HG02884 (cell line): ENCODE data around the gene APOA4.
"Not testable (repeated sequence)": the region's sequence is repeated elsewhere in the genome, so short reads cannot be mapped to it uniquely, and the experiment has no call there.

Experiments used
- ATAC-seq: cut with Tn5 transposase; IDR thresholded peaks from one replicate; pipeline ENCODE4 v1.9.1; 2021; ENCODE audit warnings: mild to moderate bottlenecking, moderate library complexity; ENCODE audit not compliant: unreplicated experiment

The APOA4 gene

DNA sequence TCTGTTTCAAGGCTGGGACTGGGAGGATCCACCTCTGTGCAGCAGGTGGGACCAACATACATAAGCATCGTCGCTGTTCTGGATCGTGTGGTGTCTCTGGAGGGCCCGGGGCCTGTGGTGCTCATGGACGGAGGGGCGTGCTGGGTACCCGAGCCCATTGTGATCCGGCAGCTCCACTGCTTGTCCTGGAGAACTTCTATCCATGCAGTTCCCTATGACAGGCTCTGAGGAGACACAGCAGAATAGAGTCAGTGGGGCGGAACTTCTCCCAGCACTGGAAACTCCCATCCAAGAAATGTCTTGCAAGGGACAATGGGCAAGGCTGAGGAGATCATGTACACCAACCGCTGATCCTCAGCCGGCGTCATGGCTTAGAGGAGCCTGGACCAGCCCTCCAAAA, 26.0 kb upstream of the APOA4 start:
- ATAC-seq: no peak

DNA sequence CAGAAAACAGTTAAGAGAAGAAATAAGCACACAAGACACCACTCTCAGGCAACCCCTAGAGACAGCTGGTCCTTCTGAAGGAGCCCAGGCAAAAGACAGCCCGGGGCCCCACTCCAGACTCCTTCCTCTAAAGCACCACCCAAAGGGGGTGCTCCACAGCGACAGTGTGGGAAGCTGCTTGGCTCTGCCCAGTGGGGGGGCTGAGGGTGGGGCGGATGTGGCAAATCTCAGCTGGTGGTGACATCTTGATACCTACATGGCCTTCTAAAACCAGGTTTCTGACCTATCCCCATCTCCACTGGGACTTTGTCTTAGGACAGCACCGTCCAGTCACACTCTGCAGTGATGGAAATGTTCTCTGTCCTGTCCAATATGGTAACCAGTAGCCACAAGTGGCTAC, 24.5 kb upstream of the APOA4 start:
- no peak for ATAC-seq

DNA sequence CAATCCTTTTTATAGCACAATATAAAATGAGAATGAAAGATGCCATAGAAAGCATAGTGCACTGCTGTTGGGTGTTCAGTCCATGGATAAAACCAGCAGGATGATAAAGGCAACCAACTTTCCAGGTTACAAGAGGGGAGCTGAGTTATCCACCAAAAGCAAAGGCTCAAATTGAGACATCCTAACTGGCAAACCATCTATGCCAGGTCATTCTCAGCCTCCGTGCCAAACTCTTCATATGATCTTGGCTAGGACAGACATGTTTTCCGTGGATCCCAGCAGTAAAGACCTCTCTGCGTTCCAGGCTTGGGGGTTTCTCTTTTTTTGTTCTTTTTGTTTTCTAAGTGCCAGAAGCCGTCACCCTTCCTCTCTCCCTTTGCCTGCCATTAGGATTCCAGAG, 21.6 kb upstream of the APOA4 start:
- no peak for ATAC-seq

DNA sequence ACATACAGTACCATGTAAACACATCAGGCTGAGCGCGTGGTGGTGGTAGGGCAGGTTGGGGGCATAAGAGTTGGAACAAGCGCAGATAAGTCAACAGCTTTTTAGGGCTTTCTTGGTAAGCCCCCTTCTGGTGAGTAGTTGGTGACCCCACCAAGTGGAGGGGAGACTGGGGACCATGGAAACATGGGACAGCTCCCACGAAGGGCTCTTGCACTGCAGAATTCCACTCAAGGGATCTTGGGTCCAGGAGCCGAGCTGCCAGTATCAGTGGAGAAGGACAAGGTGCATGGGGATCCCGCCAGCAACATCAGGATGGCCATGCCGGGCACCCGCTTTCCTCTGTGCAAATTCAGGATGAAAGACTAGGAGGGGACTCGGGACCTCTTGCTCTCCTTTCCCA, 20.6 kb upstream of the APOA4 start:
- no peak for ATAC-seq

DNA sequence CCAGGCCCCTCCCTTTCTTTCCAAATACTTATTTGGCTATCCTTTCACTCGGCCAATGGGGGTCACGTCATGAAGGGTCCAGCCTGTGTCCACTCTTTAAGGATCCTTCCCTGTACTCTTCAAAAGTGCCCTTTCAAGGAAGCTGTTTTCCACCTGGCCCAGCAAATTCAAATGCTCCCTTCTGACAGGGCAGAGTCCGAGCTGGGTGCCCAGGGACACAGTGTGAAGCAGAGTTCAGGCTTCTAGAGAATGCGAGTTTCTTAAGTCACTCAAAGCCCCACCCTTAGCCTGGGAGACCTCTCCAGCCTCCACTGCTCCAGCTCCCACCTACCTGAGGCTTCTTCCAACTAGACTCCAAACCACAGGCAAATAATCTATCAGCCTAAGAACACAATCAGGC, 19.8 kb upstream of the APOA4 start:
- ATAC-seq: no peak

DNA sequence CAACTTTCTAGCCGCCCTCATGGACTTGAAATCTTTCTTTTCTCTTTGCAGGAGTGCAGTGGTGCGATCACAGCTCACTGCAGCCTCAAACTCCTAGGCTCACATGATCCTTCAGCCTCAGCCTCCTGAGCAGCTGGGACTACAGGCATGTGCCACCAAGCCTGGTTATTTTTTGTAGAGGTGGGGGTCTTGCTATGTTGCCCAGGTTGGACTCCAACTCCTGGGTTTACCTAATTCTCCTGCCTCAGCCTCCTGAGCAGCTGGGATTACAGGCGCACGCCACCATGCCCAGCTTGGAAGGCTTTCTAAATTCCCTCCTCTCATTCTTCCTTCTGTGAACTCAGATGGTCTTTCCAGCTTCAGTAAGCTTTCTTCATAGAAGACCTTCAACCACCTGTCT, 19.0 kb upstream of the APOA4 start:
- no peak for ATAC-seq

DNA sequence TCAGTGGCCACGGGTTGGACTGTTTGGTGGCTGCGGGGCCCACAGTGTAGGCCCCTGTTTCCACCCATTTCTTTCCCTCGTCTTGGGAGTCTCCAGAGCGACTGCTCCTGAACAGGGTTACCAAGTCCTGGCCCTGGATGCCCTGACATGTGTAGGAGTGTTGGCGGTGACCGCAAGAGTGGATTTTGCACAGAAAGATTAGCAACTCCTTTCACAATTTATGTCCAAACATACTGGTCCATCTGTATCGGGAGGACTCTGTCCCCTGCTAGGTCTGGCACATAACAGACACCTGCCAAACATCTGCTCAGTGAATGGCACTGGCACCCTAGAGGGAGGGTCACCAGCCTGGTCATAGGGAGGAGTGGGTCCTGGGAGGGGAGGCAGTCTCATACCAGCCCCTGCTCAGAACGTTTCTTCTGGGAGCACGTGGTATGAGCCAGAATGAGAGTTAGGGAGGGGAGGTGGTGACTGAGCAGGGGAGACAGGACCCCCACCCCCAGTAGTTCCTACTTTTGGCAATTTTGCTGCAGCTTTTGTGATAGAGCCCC, 17.7 kb upstream of the APOA4 start:
- no peak for ATAC-seq

DNA sequence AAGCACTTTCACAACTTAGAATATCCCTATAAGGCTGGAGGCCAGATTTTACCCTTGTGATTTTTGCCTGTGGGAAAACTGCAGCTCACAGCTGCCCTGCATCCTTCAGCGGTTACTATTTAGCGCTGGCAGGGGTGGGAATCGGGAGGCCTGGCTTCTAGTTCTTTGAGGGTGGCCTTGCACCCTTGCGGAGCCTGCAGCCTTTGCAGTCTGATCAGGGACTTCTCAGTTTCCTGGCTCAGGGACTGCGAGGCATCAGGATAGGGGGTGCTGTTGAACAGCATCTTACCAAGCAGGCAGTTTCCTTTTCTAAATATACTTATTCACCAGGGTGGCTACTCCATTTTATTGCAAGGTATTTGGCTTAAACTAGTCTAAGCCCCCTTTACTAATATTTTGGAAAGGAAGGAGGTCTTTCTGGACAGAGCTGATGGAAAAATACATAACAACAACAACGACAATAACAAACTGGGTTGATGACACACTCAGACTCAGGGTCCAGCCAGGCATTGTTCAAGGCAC, 17.2 kb upstream of the APOA4 start:
- ATAC-seq: no peak

DNA sequence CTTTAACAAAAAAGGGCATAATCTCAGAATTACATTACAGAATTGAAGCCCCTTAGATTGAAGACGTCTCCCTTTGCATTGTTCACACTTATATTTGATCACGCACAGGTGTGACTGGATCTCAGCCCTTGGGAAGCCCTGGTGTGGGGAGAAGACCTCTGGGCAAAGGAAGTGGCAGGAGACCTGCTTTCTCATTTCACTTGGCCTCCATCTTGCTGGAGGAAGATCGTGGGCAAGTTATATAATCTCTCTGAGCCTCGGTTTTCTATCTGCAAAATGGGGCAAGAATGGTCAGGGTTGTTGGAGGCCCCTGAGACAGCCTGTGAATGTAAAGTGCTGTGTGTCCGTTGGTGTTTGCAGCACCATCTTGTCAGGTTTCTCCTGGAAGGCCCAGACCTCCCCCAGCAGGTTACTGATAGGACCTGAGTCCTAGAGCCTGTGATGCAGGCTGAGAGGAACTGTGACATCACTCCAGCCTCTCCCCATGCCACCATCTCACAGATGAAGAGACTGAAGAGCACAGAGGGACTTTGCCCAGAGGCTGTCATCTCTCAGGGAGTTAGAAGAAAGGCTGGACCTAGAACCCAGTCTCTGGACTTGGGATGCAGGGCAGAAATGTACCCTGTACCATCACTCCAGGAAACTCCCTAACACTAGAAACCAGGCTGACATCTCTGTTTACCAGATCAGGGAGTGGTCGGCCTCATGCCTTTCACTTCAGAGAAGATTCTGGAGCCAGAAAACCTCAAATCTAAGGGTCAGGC, 15.4 kb upstream of the APOA4 start:
- ATAC-seq: no peak

DNA sequence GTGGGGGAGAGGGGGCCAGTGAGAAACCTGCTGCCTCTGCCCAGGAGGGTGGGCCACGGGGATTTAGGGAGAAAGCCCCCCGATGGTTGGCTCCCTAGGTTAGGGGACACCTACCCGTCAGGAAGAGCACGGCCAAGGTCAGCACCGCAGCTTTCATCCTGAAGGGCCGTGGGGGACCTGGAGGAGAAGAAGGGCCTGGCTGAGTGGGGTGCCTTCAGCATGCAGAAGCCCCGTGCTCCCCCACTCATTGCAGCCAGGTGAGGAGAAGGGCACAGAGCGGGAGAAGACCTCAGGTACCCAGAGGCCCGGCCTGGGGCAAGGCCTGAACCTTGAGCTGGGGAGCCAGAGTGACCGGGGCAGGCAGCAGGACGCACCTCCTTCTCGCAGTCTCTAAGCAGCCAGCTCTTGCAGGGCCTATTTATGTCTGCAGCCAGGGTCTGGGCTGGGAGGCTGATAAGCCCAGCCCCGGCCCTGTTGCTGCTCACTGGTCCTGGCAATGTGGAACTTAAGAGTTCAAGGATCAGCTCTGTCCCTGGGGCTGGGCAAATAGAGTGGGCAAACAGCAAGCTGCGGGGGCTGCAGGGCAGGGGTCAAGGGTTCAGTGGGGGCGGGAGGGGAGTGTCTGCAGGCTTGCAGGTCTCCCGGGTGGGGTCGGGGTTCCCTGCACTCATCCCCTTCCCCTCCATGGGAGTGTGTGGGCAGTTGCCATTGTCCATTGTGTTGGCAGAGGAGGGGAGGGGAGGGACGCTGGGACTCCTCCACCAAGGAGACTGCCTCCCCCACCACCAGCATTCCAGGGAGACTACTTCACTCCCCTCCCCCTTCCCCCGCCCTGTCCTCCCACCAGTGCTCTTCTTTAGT, 14.4 kb upstream of the APOA4 start, which contains the start of gene APOA1:
APOA1 (minus strand) TSS at position 392 of the 861 bp plus-strand sequence; CDS start at position 157, 235 bp downstream.
- ATAC-seq: no peak

DNA sequence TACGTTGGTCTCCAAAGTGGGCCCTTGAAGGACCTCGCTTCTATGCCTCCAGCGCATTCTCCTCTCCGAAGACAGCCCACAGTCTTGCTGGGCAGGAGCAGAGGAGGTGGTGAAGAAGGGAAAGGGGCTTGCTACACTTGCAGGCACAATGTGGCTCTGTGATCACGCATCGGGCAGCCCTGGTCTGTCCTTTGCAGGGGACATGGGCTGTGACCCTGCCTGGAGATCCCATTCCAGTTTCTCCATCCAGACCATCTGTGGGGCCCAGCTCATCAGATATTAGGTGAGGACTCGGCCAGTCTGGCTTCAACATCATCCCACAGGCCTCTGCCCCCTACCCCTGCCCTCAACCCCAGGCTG, 13.5 kb upstream of the APOA4 start:
- no peak for ATAC-seq

DNA sequence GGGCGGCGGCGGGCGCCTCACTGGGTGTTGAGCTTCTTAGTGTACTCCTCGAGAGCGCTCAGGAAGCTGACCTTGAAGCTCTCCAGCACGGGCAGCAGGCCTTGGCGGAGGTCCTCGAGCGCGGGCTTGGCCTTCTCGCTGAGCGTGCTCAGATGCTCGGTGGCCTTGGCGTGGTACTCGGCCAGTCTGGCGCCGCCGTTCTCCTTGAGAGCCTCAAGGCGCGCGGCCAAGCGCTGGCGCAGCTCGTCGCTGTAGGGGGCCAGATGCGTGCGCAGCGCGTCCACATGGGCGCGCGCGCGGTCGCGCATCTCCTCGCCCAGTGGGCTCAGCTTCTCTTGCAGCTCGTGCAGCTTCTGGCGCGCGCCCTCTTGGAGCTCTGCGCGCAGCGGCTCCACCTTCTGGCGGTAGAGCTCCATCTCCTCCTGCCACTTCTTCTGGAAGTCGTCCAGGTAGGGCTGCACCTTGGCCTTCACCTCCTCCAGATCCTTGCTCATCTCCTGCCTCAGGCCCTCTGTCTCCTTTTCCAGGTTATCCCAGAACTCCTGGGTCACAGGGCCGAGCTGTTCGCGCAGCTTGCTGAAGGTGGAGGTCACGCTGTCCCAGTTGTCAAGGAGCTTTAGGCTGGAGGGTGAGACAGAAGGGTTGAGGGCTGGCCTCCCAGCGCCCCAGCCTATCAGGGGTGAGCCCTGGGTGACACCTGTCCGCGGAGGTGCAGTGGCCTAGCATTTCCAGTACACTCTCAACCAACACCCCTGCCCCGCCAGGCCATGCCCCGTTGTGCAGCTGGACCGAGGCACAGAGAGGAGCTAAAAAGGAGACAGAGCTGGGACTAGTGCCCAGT, 12.9 kb upstream of the APOA4 start:
- ATAC-seq: peak; percentile 70

DNA sequence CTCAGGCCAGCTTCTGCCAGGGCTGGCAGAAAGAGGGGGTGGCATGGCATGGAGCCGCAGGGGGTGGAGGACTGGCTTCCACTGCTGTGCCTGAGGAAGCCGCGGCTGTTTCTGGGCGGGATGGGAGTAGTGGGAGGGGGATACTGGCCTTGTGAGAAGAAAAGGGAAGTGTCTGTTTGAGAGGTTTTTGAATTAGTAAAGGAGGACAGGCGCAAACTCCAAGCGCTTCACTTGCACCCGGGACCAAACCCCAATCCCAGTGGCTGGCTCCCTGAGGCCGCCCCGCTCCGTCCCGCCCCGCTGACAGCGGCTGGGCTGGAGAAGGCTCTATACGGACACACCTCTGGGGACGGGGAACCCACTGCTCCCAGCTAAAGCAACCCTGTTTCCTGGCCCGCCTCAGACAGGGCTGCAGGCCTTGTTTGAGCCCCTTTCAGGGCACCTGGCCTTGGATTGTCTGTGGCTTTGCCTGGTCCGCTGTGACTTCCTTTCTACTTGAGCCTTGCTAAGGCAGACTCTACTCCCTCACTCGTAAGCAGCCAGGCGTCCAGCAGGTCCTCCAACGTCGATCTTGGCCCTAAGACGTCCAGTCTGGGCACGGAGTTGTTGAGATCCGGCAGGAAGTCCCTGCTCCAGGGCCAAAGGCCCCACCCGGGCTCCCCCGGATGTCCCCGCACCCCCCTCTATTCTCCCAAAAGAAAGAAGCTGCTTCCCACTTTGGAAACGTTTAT, 12.1 kb upstream of the APOA4 start:
- ATAC-seq: no peak

DNA sequence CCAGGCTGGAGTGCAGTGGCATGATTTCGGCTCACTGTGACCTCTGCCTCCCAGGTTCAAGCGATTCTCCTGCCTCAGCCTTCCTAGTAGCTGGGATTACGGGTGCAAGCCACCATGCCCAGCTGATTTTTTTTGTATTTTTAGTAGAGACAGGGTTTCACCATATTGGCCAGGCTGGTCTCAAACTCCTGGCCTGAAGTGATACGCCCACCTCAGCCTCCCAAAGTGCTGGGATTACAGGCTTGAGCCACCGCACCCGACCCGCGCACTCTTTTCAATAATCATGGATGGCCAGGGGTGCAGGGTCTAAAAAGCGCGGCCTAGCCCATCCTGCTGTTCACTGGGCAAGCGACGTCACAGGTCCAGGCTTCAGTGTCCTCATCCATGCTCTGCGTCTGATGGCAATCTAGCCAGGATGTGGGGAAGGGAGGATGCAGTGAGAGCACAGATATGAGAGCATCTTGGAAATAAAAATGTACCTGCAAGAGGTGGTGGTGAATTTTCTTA, 11.5 kb upstream of the APOA4 start:
- ATAC-seq: not testable (repeated sequence)

DNA sequence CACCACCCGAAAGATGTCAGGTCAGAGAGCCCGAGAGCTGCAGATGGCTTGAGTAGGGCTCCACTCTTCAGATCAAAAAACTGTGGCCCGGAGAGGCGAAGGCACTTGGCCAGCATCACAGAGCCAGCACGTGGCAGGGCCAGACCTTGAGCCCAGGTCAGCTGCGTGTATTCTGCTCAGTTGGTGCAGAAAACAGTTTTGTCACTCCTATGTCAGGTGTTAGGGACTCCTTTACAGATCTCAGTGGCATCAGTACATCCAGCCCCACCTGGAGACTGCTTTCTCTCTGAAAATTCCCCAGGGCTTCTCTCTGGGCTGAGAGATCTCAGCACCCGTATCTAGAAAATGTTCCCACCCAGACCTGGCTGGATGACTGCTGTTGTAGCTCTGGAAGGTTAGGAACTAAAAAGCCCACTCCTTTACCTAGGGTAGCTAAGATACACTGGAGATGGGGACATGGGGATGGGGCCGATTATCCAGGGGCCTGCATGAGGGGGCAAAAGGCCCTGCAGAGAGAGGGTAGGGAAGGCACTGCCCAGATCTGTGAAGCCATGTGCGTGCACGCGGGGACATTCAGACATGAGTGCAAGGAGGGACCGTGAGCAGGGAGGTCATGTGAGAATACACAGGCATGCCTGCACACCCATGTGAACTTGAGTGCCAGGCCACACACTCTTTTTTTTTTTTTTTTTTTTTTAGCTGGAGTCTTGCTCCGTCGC, 10.9 kb upstream of the APOA4 start:
- ATAC-seq: no peak

DNA sequence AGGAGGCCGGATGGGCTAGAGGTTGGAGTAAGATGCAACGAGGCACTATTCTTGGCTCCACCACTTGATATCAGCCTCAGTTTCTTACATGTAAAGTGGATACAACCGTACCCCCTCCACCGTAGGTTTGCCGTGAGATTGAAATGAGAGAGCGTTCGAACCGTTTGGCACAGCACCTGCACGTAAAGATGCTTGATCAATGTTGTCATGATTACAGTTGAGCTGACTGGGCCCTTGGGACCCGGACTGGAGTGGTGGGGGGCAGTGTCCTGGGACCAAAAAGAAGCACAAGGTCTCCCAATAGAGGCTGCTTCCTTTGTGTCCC, 10.3 kb upstream of the APOA4 start:
- ATAC-seq: no peak

DNA sequence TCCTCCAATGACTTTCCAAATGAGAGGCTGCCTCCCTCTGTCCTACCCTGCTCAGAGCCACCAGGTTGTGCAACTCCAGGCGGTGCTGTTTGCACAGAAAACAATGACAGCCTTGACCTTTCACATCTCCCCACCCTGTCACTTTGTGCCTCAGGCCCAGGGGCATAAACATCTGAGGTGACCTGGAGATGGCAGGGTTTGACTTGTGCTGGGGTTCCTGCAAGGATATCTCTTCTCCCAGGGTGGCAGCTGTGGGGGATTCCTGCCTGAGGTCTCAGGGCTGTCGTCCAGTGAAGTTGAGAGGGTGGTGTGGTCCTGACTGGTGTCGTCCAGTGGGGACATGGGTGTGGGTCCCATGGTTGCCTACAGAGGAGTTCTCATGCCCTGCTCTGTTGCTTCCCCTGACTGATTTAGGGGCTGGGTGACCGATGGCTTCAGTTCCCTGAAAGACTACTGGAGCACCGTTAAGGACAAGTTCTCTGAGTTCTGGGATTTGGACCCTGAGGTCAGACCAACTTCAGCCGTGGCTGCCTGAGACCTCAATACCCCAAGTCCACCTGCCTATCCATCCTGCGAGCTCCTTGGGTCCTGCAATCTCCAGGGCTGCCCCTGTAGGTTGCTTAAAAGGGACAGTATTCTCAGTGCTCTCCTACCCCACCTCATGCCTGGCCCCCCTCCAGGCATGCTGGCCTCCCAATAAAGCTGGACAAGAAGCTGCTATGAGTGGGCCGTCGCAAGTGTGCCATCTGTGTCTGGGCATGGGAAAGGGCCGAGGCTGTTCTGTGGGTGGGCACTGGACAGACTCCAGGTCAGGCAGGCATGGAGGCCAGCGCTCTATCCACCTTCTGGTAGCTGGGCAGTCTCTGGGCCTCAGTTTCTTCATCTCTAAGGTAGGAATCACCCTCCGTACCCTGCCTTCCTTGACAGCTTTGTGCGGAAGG, 9.5 kb upstream of the APOA4 start:
- no peak for ATAC-seq

DNA sequence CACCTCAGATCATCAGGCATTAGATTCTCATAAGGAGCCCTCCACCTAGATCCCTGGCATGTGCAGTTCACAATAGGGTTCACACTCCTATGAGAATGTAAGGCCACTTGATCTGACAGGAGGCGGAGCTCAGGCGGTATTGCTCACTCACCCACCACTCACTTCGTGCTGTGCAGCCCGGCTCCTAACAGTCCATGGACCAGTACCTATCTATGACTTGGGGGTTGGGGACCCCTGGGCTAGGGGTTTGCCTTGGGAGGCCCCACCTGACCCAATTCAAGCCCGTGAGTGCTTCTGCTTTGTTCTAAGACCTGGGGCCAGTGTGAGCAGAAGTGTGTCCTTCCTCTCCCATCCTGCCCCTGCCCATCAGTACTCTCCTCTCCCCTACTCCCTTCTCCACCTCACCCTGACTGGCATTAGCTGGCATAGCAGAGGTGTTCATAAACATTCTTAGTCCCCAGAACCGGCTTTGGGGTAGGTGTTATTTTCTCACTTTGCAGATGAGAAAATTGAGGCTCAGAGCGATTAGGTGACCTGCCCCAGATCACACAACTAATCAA, 8.8 kb upstream of the APOA4 start:
- ATAC-seq: no peak
